GM20431 (cell line): ENCODE results near the gene POU2AF2.

Source experiments
- in situ Hi-C: fragments of 300-500 bp; cut with MseI, MboI; formaldehyde crosslinking; loops from one replicate; pipeline ENCODE4 v1.15.0; 2020; ENCODE audit warnings: low sequenced_read_pairs; ENCODE audit not compliant: unreplicated experiment

POU2AF2 gene

DNA sequence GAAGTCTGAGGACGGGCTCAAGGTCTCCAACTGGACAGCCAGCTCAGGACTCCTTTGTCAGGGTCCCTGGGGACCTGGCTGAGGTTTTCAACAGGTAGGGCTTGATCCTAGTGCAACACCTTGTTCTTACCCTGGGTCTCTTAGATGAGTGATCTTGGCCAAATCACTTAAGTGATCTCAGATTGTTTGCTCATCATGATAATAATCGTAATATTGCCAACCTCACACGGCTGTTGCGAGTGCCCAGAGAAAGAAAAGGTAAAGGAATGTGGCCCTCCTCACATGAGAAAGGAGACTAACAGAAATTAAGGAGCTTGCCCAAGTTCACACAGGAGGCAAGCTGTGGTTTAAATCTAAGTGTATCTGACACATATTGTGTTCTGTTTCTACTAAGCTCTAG is 81.3 kb downstream of the POU2AF2 start:
- in situ Hi-C loops = no loop called here

DNA sequence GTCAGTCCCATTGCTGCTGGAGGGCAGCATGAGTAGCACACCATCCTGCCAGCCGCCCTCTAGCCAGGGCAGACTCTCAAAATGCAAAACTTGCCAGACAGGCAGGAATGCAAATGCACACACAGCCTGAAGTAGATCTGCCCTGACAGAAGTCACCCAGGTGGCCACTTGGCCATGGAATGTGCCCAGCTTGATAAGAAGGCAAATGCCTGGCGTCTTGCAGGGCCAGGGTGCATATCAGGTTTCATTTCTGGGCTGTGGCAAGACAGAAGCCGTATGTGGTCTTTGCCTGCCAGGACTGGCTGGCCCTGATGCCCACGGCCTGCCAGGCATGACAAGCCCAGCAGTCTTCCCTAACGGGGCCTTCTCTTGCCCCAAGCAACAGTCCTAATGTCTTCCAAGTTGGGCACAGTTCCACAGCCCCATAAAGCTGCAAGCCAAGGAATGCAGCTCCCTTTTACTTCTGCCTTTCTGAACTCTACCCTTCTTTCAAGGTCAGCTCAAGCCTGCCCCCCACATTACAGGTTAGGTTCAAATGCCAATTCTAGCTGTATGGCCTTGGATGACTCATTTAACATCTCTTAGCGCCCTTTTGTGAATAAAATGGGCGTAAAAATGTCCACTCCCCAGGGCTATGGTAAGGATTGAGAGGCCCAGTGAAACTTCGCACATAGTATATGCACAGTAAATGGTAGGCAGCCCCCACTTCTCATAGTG is 82.5 kb downstream of the POU2AF2 start:
- in situ Hi-C loops = no loop called here

DNA sequence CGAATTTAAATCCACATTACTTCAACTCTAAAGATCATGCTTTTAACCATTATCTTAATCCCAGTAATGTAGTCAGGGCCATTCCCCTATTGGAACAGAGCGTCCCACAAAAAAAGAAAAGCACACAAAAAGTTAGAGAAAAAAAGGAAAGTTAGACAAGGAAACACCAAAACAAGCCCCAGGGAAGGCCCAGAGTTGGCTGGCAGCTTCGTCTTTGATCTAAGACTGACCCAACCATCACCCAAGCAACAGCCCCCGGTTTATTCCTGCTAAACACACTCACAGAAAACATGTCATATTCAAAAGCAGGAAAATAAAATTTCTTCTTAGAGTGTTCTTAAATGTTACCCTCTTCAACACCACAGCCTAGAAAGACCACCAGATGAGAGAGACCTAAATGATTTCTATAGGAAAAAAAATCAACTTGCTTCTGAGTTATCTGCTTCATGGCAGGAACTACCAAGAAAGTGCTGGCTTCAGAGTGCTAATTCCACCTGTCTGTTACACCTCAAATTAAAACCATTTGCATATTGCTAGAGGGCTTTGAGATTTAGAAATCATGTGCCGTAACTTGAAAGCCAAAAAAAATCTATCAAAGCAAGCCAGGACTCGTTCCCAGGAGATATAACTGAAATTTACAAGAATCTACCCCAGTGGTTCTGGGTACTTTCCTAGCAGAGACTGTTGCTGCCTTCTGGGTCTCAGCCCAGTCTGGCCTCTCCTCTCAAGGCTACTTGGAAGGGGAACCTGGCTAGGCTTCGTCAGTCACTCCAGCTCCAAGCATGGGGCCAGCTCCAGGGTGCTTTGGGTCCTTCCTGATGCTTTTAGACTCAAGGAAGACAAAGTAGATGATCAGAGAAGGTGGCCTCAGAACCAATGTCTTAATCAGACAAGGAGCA is 84.0 kb downstream of the POU2AF2 start:
- in situ Hi-C loops = no loop called here

DNA sequence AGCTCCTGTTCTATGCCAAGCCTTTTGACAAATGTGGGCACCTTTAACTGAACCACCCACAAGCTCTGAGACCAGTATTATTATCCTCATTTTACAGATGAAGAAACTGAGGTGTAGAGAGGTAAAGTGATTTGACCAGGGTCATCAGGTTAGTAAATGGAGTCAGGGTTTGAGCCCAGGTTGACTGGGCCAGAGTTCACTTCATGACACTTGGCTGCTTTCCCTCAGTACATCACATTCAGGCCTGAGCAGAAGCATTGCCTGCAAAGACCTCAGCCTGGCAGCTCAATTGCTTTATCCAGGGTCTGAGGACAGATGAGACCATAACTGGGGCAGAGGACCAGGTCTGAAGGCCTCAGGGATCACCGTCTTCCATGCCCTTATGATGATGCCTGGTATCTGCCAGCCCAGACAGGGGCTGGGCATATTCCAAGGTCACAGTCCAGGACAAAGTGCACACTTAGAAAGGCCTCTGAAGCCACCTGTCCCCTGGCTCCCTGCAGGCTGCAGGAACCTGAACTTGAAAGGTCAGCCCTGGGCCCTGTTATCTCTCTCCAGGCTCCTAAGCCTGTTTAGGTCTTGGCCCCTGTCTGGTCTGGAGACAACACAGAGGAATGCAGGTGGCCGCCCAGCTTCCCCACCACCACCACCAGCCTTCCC is 84.8 kb downstream of the POU2AF2 start:
- in situ Hi-C loops = no loop called here

DNA sequence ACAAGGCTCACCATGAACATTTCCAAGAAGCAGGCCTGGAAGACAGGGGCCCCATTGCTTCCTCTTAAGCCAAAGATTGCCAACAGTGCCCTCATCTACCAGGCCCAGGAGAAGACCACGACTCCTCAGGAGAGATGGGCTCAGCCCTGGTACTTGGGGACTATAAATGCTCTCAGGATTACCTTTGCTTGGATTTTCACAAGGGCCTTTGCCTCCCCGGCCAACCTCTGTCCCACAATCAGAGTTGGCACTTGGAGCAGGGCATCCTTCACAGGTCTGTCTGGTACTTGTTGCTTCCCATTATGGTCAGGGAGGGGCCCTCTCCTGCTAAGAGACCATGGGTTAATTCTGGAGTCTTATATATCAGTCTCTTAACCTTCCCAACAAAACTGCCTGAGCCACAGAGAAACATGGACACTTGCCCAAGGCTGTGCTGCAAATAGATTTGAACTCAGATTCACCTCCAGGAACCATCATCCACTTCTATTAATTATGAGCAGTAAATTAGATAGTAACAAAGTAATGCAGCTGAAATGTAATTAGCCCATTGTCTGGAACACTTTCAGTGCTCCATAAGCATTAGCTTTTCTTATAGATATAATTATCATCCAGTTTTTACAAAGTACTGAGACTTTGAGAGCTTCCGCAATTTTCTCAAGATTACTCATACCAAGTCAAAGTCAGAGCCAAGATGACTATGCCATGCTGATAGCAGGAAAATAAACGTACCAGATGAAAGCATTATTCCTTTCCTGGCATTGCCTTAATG is 86.4 kb downstream of the POU2AF2 start:
- in situ Hi-C loops = no loop called here

DNA sequence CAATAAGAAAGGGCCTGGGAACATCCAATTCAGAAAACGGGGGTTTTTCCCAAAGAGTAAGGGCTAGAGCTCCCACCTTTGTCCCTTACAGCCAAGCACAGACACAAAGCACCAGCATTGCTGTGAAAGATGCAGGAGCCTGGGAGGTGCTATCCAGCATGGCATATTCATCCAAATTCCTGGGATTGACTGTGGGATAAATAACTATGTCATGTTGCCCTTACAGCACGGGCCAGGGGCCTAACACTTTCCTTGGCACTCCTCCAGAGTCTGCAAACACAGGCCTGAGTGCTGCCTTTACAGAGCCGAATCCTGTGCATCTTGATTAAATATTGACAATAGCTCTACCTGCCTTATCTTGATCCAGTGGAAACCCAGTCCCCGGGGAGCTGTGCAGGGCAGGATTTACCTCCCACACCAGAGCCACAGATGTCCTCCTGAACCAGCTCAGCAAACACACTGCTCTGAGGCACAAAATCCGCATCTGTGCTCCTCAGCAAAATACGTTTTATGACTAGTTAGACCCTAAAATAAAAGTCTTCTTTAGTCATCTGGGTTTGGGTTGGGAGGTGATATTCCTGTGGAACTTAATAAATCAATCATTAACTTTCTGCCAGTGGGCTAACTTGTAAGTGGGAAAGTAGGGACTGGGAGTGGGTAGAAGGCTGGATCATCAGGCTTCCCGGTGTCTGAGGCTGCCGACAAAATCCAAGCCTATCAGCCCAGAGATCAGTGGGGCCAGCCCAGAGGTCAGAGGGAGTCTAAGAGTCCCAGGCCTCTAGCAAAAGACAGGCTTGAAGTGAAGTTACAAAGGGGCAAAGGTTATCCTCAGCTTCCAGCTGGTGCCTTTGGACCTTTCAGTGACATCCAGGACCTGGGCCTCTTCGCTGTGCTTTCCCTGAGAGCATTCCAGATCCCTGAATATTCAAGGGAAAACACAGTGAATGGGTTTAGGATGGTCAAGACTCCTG is 89.3 kb downstream of the POU2AF2 start:
- in situ Hi-C loops = no loop called here

DNA sequence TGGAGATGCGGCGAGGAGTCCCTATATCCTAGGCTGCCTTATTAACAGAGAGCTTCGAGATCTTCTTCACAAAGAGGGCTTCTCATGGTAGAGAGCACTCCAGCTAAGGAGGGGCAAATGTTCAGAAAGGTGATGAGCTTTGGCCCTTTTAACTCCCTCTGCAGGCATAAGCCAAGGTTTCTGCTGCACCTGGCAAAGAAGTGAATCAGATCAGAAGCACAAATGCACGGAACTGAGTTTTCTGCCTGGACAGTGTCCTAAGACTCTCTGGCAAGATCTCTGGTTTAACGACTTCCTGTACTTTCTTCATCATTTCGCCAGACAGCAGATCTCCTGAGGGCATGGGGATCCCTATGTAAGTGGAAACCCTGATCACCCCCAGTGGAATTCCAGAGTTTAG is 90.0 kb downstream of the POU2AF2 start:
- in situ Hi-C loops = no loop called here
